Stomach (tissue), 9 donors: ENCODE measurements around the gene ACP3. TPM values are rescaled to one million over a fixed set of nuclear protein-coding genes. Genes with fewer than 3 reads are reported as not detected.
"Not testable (repeated sequence)": the region's sequence is repeated elsewhere in the genome, so short reads cannot be mapped to it uniquely, and the experiment has no call there.

ENCODE experiments used
- DNase-seq, 2 donors: peaks; one replicate each; pipeline versions ENCODE4 v3.0.0 to v3.0.0-alpha.2; 2013 to 2019
- H3K27ac ChIP-seq, 5 donors: fragments of 200-600 bp in 4 of 5; sonication (generic) in 4 of 5; one replicate each; pipeline ENCODE4 v1.5.1; 2013 to 2019; ENCODE audit warnings: mild to moderate bottlenecking in 1 of 5, moderate library complexity in 1 of 5
- H3K27me3 ChIP-seq, 3 donors: fragments of 200-600 bp; sonication (generic); one replicate each; pipeline ENCODE4 v1.5.1; 2017 to 2019; ENCODE audit warnings: mixed run types in 1 of 3
- H3K36me3 ChIP-seq, 4 donors: fragments of 200-600 bp; sonication (generic); 1 replicate in 3 of 4; 2 replicates in 1 of 4; pipeline ENCODE4 v1.5.1; 2016 to 2019
- H3K4me1 ChIP-seq, 4 donors: fragments of 200-600 bp; sonication (generic); one replicate each; pipeline ENCODE4 v1.5.1; 2016 to 2019
- H3K4me3 ChIP-seq, 4 donors: fragments of 200-600 bp; sonication (generic) in 3 of 4; one replicate each; pipeline ENCODE4 v1.5.1; 2016 to 2019; ENCODE audit warnings: mild to moderate bottlenecking in 1 of 4
- H3K9me3 ChIP-seq, 4 donors: fragments of 200-600 bp; sonication (generic); one replicate each; pipeline ENCODE4 v1.5.1; 2016 to 2019
- CTCF ChIP-seq, 7 experiments: fragments of 450-650 bp in 4 of 7; fragments of 200-600 bp in 3 of 7; sonication (generic) in 3 of 7; IDR thresholded peaks; one replicate each; pipeline ENCODE4 v1.5.1; 2016 to 2019; ENCODE audit warnings: antibody characterized with exemption in 7 of 7, control low read depth in 2 of 7, mild to moderate bottlenecking in 1 of 7
- EP300 ChIP-seq: sonication (generic); formaldehyde crosslinking; IDR thresholded peaks from one replicate; pipeline ENCODE4 v1.6.1; 2017; ENCODE audit warnings: antibody characterized with exemption
- POLR2A ChIP-seq, 4 donors: fragments of 450-650 bp; IDR thresholded peaks; one replicate each; pipeline ENCODE4 v1.6.1; 2016; ENCODE audit warnings: antibody characterized with exemption in 4 of 4, control low read depth in 2 of 4, mild to moderate bottlenecking in 1 of 4, moderate library complexity in 1 of 4
- POLR2AphosphoS5 ChIP-seq, 3 donors: sonication (generic); formaldehyde crosslinking; IDR thresholded peaks; one replicate each; pipeline ENCODE4 v1.6.1; 2016; ENCODE audit warnings: antibody characterized with exemption in 3 of 3
- WGBS, 5 donors: extraction: QIAGEN DNeasy Blood & Tissue Kit in 3 of 5; methylation state at CpG; one replicate each; pipeline versions ENCODE4 v1.1.5 to v1.1.7; 2013 to 2018; 5-methylcytosine and 5-hydroxymethylcytosine counted together
- intact Hi-C: fragments of 100-400 bp; cut with DNase I; formaldehyde crosslinking; loops from one replicate; pipeline ENCODE4 v1.15.1; 2023; ENCODE audit warnings: low total_unique reads
- polyA plus RNA-seq, 3 donors: library from polyadenylated mRNA; stranded (reverse); fragments of 200-250 nt; gene quantifications; one replicate each; pipeline ENCODE4 v1.2.3, GENCODE V29; 2013
- total RNA-seq, 5 donors: library from RNA; depleted of rRNA; stranded (reverse); fragments of >200 nt; gene quantifications; one replicate each; pipeline versions ENCODE4 v1.1.0 to v1.2.3, GENCODE V29; 2014 to 2016
- donor health status: healthy with polysubstance abuse.
- donor health status: Bipolar disorder and iron deficiency.
- donor health status: healthy.

The ACP3 gene
- total and polyA plus RNA-seq, 8 donors: 3.0 to 56.6 (median 9.3) TPM; not detected in 2

GRCh38 chr3:132292042-132292441 lies 25.2 kb upstream of the ACP3 start:
- DNase-seq: no peak
- H3K4me1 ChIP-seq: peaks cover 0 to 8% (median 0%) of the 10 kb centered on the region in 4 donors
- no peak overlapping the region for H3K4me3 ChIP-seq
- intact Hi-C loops: no loop called here
- 65 to 73% (median 72%) methylated on average over 4 of the region's 4 CpGs for WGBS, 5 donors
- no peaks in the 10 kb centered on the region for H3K27me3 ChIP-seq
- TF ChIP-seq POLR2A (IDR thresholded peaks at IDR 0.05) (no peak), POLR2AphosphoS5 (IDR thresholded peaks at IDR 0.05) (no peak), EP300 (no peak), CTCF (IDR thresholded peaks at IDR 0.05) (no peak)
- peaks cover 3 to 16% (median 6%) of the 10 kb centered on the region in 4 donors for H3K9me3 ChIP-seq
- no peak overlapping the region for H3K27ac ChIP-seq
- no peaks in the 10 kb centered on the region for H3K36me3 ChIP-seq

GRCh38 chr3:132293251-132293650 lies 24.0 kb upstream of the ACP3 start:
- Histone ChIP-seq H3K4me1 (peaks cover 0 to 8% (median 0%) of the 10 kb centered on the region in 4 donors), H3K27me3 (no peaks in the 10 kb centered on the region), H3K36me3 (no peaks in the 10 kb centered on the region), H3K9me3 (peaks cover 0 to 9% (median under 1%) of the 10 kb centered on the region in 4 donors), H3K4me3 (no peak overlapping the region), H3K27ac (no peak overlapping the region)
- TF ChIP-seq CTCF (IDR thresholded peaks at IDR 0.05) (no peak), EP300 (no peak)
- intact Hi-C loops: no loop called here
- no peak for DNase-seq

GRCh38 chr3:132294906-132295305 lies 22.3 kb upstream of the ACP3 start:
- Histone ChIP-seq H3K4me3 (no peak overlapping the region), H3K36me3 (no peaks in the 10 kb centered on the region), H3K4me1 (peaks cover 0 to 8% (median 0%) of the 10 kb centered on the region in 4 donors), H3K27me3 (no peaks in the 10 kb centered on the region), H3K27ac (no peak overlapping the region), H3K9me3 (peaks cover 0 to 8% (median 0%) of the 10 kb centered on the region in 4 donors)
- intact Hi-C loops: no loop called here
- DNase-seq: no peak
- TF ChIP-seq EP300 (no peak), POLR2AphosphoS5 (IDR thresholded peaks at IDR 0.05) (no peak), POLR2A (IDR thresholded peaks at IDR 0.05) (no peak), CTCF (IDR thresholded peaks at IDR 0.05) (no peak)
- WGBS, 5 donors: 25 to 51% (median 42%) methylated on average over 5 of the region's 5 CpGs

- H3K27ac ChIP-seq, intact Hi-C loops, DNase-seq: not testable (repeated sequence)
These were observed 13.6 kb upstream of the ACP3 start for GRCh38 chr3:132303336-132304201.

GRCh38 chr3:132304351-132304750 lies 12.9 kb upstream of the ACP3 start:
- peaks cover 0 to 10% (median 7%) of the 10 kb centered on the region in 4 donors for H3K9me3 ChIP-seq
- WGBS, 5 donors: 50 to 68% (median 57%) methylated on average over 2 of the region's 2 CpGs
- H3K27me3 ChIP-seq, H3K36me3 ChIP-seq, H3K27ac ChIP-seq, H3K4me3 ChIP-seq, DNase-seq, H3K4me1 ChIP-seq, intact Hi-C loops: not testable (repeated sequence)

More at GRCh38 chr3:132303336-132304201, 13.6 kb upstream of the ACP3 start:
- not testable (repeated sequence) for H3K4me3 ChIP-seq, H3K36me3 ChIP-seq, H3K4me1 ChIP-seq, H3K27me3 ChIP-seq
- 81 to 85% (median 84%) methylated on average over 6 of the region's 6 CpGs for WGBS, 5 donors
- H3K9me3 ChIP-seq: peaks cover 0 to 10% (median 7%) of the 10 kb centered on the region in 4 donors

- 71 to 84% (median 77%) methylated on average over 11 of the region's 11 CpGs for WGBS, 5 donors
- intact Hi-C loops, H3K27me3 ChIP-seq, H3K4me3 ChIP-seq, H3K27ac ChIP-seq, DNase-seq, H3K9me3 ChIP-seq, H3K36me3 ChIP-seq, H3K4me1 ChIP-seq: not testable (repeated sequence)
These were observed 7.2 kb upstream of the ACP3 start for GRCh38 chr3:132310057-132310456.
